WTC11 (cell line): ENCODE data around the gene NPHP3. TPM values are rescaled to one million over a fixed set of nuclear protein-coding genes. Genes with fewer than 3 reads are reported as not detected.

ENCODE experiments used
- ATAC-seq: fragments of 200-7000 bp; cut with Tn5 transposase; 2 replicates; pipeline ENCODE4 v1.10.0; 2021; ENCODE audit warnings: mild to moderate bottlenecking, moderate library complexity
- CTCF ChIA-PET: fragments of 300-600 bp; sonication (Branson Sonifier 250); formaldehyde crosslinking; loops from one replicate; lab custom pipeline; 2021; ENCODE audit warnings: antibody characterized with exemption; lab: Charles Lee
- POLR2A ChIA-PET: fragments of 350-600 bp; sonication (Branson Sonifier 250); formaldehyde crosslinking; loops from one replicate; lab custom pipeline; 2021; ENCODE audit warnings: antibody characterized with exemption; lab: Charles Lee
- DNase-seq: peaks from one replicate; pipeline ENCODE4 v3.0.0; 2021; ENCODE audit warnings: low spot score
- H3K27ac Mint-ChIP-seq: 2 replicates; pipeline ENCODE4 v1.8.0; 2021; ENCODE audit warnings: mixed read lengths
- H3K27me3 Mint-ChIP-seq: 2 replicates; pipeline ENCODE4 v1.8.0; 2021; ENCODE audit warnings: low read depth, mild to moderate bottlenecking, moderate library complexity, mixed read lengths
- H3K36me3 Mint-ChIP-seq: 2 replicates; pipeline ENCODE4 v1.8.0; 2021; ENCODE audit warnings: mixed read lengths
- H3K4me1 Mint-ChIP-seq: 2 replicates; pipeline ENCODE4 v1.8.0; 2022; ENCODE audit warnings: mixed read lengths
- H3K4me3 Mint-ChIP-seq: 2 replicates; pipeline ENCODE4 v1.8.0; 2021; ENCODE audit warnings: mild to moderate bottlenecking, moderate library complexity, mixed read lengths
- H3K9me3 Mint-ChIP-seq: 2 replicates; pipeline ENCODE4 v1.8.0; 2021; ENCODE audit warnings: mixed read lengths
- ARID4B ChIP-seq: sonication (generic); formaldehyde crosslinking; IDR thresholded peaks from 2 replicates; pipeline ENCODE4 v1.8.0; 2023; ENCODE audit warnings: missing genetic modification reagents, mild to moderate bottlenecking, borderline replicate concordance
- ATF1 ChIP-seq: sonication (generic); formaldehyde crosslinking; IDR thresholded peaks from 2 replicates; pipeline ENCODE4 v1.8.1; 2023; ENCODE audit warnings: mild to moderate bottlenecking, moderate library complexity, missing genetic modification reagents
- CTCF ChIP-seq: fragments of 200-600 bp; IDR thresholded peaks from 2 replicates; pipeline ENCODE4 v1.8.0; 2022; ENCODE audit warnings: antibody characterized with exemption
- ELF4 ChIP-seq: sonication (generic); formaldehyde crosslinking; IDR thresholded peaks from 2 replicates; pipeline ENCODE4 v1.8.1; 2022; ENCODE audit warnings: low read depth, mild to moderate bottlenecking, moderate library complexity, missing genetic modification reagents
- ETV6 ChIP-seq: sonication (generic); formaldehyde crosslinking; IDR thresholded peaks from 2 replicates; pipeline ENCODE4 v1.8.1; 2022; ENCODE audit warnings: mild to moderate bottlenecking, missing genetic modification reagents
- GRHL2 ChIP-seq: fragments of 250-450 bp; sonication (Bioruptor Pico); IDR thresholded peaks from 2 replicates; pipeline ENCODE4 v1.8.0; 2022; ENCODE audit warnings: mild to moderate bottlenecking, moderate library complexity; ENCODE audit not compliant: insufficient replicate concordance, severe bottlenecking
- HMGXB4 ChIP-seq: sonication (generic); formaldehyde crosslinking; IDR thresholded peaks from 2 replicates; pipeline ENCODE4 v1.8.1; 2023; ENCODE audit warnings: mild to moderate bottlenecking, moderate library complexity, missing genetic modification reagents
- IRF2 ChIP-seq: sonication (generic); formaldehyde crosslinking; IDR thresholded peaks from 2 replicates; pipeline ENCODE4 v1.8.0; 2022; ENCODE audit warnings: low read depth, missing genetic modification reagents, borderline replicate concordance
- MYBL2 ChIP-seq: sonication (generic); formaldehyde crosslinking; IDR thresholded peaks from 2 replicates; pipeline ENCODE4 v1.8.1; 2023; ENCODE audit warnings: mild to moderate bottlenecking, moderate library complexity, missing genetic modification reagents
- PRDM15 ChIP-seq: sonication (generic); formaldehyde crosslinking; IDR thresholded peaks from 2 replicates; pipeline ENCODE4 v1.8.0; 2022; ENCODE audit warnings: missing genetic modification reagents
- TEAD4 ChIP-seq: sonication (generic); formaldehyde crosslinking; IDR thresholded peaks from 2 replicates; pipeline ENCODE4 v1.8.0; 2022; ENCODE audit warnings: mild to moderate bottlenecking, missing genetic modification reagents
- ZNF423 ChIP-seq: fragments of 250-450 bp; sonication (Bioruptor Pico); IDR thresholded peaks from 2 replicates; pipeline ENCODE4 v2.1.2; 2022; ENCODE audit warnings: mild to moderate bottlenecking, moderate library complexity
- total RNA-seq: library from RNA; stranded (reverse); gene quantifications from 3 replicates; pipeline ENCODE4 v1.2.3, GENCODE V29; 2021

Gene NPHP3
- total RNA-seq, 1 experiment from 2014 or later, result 15.4 TPM

GRCh38 chr3:132675408-132675807 lies 46.8 kb downstream of the NPHP3 start (continued):
- no peak for TF ChIP-seq ARID4B (CRISPR knock-in tag)
- TF ChIP-seq ZNF423, result no peak
- TF ChIP-seq TEAD4, result no peak
- TF ChIP-seq, all 79 proteins: peak for 0

GRCh38 chr3:132669256-132669777 lies 52.9 kb downstream of the NPHP3 start:
- Mint-ChIP-seq H3K36me3 (peaks cover 12% of the 10 kb centered on the region), H3K4me3 (no peak overlapping the region), H3K27me3 (no peaks in the 10 kb centered on the region), H3K27ac (0 out of 2 replicates have a peak overlapping the region, but pooled peaks have one; percentile 61), H3K4me1 (peaks cover 11% of the 10 kb centered on the region), H3K9me3 (no peaks in the 10 kb centered on the region)
- ATAC-seq, result no peak
- DNase-seq, result no peak
- no peak for TF ChIP-seq IRF2 (CRISPR knock-in tag)
- no peak for TF ChIP-seq ETV6
- no peak for TF ChIP-seq ATF1
- TF ChIP-seq MYBL2 (CRISPR knock-in tag), result no peak
- TF ChIP-seq PRDM15 (CRISPR knock-in tag), result no peak
- TF ChIP-seq ELF4 (CRISPR knock-in tag), result no peak
- no peak for TF ChIP-seq CTCF
- no peak for TF ChIP-seq HMGXB4 (CRISPR knock-in tag)
- no peak for TF ChIP-seq GRHL2 (CRISPR knock-in tag)
- ChIA-PET POLR2A (no interaction called here), CTCF (interaction anchor here (0.9 to 2.1 kb wide), 2 partner anchors 9 to 133 kb away, joined by 3 to 17 read pairs; partner anchors contain the start of genes ACAD11 and UBA5)
